ENCODE measurements around the gene SPX.

DNA sequence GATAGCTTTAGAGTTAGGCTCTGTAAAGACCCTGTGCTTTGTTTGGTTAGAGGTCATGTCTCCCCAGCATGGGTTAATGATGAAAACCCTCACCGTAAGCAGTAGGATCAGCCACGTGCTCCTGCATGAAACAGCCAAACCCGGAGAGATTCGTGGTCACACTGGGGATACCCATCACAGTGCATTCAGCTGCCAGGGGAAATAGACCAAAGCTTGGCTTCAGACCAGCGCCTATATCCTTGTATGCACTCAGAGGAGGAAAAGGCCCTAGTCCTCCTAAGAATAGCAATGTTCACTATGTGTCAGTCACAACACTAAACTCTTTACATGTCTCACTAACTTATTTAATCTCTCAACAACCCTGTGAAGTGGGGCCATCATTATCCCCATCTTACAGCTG, 16.3 kb downstream of the SPX start:
- TF ChIP-seq, protein P1, sequence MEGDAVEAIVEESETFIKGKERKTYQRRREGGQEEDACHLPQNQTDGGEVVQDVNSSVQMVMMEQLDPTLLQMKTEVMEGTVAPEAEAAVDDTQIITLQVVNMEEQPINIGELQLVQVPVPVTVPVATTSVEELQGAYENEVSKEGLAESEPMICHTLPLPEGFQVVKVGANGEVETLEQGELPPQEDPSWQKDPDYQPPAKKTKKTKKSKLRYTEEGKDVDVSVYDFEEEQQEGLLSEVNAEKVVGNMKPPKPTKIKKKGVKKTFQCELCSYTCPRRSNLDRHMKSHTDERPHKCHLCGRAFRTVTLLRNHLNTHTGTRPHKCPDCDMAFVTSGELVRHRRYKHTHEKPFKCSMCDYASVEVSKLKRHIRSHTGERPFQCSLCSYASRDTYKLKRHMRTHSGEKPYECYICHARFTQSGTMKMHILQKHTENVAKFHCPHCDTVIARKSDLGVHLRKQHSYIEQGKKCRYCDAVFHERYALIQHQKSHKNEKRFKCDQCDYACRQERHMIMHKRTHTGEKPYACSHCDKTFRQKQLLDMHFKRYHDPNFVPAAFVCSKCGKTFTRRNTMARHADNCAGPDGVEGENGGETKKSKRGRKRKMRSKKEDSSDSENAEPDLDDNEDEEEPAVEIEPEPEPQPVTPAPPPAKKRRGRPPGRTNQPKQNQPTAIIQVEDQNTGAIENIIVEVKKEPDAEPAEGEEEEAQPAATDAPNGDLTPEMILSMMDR (IDR thresholded peaks at IDR 0.05), result no peak
- TF ChIP-seq POLR2AphosphoS5 (IDR thresholded peaks at IDR 0.05) (no peak), EP300 (IDR thresholded peaks at IDR 0.05) (no peak)
